ENCODE data around the gene MSX1.
A peak's percentile ranks its signal among the peaks of the same experiment; 100 is the strongest.

Gene MSX1

GRCh38 chr4:4876945-4877661, 17.6 kb downstream of the MSX1 start:
- H3K14ac ChIP-seq (ENCODE audit: low read length), result no peak overlapping the region
- no peak overlapping the region for H3K9ac ChIP-seq (ENCODE audit: low read length)
- H2BK120ac ChIP-seq (ENCODE audit: insufficient read depth, low read length, poor library complexity), result no peak overlapping the region
- H3K23ac ChIP-seq (ENCODE audit: low read length), result no peak overlapping the region
- H2AFZ ChIP-seq (ENCODE audit: insufficient read depth, low read length, poor library complexity), result no peak overlapping the region
- H3K4ac ChIP-seq (ENCODE audit: low read depth, low read length), result no peak overlapping the region
- WGBS (ENCODE audit: extremely low coverage, insufficient coverage, insufficient read length), result no CpG with 5 or more reads among the region's 12 CpGs
- no peaks in the 10 kb centered on the region for H3K9me3 ChIP-seq (ENCODE audit: insufficient read depth, low read depth, low read length)
- peaks cover 18% of the 10 kb centered on the region for H3K27me3 ChIP-seq (ENCODE audit: insufficient read depth, low read length)
- H3K36me3 ChIP-seq (ENCODE audit: control insufficient read depth in 1 of 2, insufficient read depth in 2 of 2, low read length in 2 of 2), result no peaks in the 10 kb centered on the region
- no peak overlapping the region for H4K8ac ChIP-seq (ENCODE audit: low read depth, low read length)
- H3K27ac ChIP-seq (ENCODE audit: low read depth, low read length), result no peak overlapping the region
- H2BK5ac ChIP-seq (ENCODE audit: low read depth, low read length, poor library complexity), result no peak overlapping the region
- no peak overlapping the region for H2BK12ac ChIP-seq (ENCODE audit: low read length)
- H3K18ac ChIP-seq (ENCODE audit: low read length), result no peak overlapping the region
- no peak overlapping the region for H2AK5ac ChIP-seq (ENCODE audit: low read length)
- H3K79me1 ChIP-seq (ENCODE audit: low read length), result no peaks in the 10 kb centered on the region
- H3K4me3 ChIP-seq (ENCODE audit: low read depth, low read length), result no peak overlapping the region
- DNase-seq, result no peak
- no peak overlapping the region for H4K12ac ChIP-seq (ENCODE audit: low read depth, low read length)
- H3K4me2 ChIP-seq (ENCODE audit: low read length), result no peak overlapping the region
- peaks cover 0 to 3% of the 10 kb centered on the region in 2 experiments for H3K4me1 ChIP-seq (ENCODE audit: control insufficient read depth in 1 of 2, insufficient read depth in 2 of 2, low read length in 2 of 2)
- no peaks in the 10 kb centered on the region for H3K79me2 ChIP-seq (ENCODE audit: control insufficient read depth, insufficient read depth, low read length, poor library complexity)
- H4K91ac ChIP-seq (ENCODE audit: low read depth, low read length), result no peak overlapping the region

GRCh38 chr4:4880492-4880891, 21.0 kb downstream of the MSX1 start:
- H3K9ac ChIP-seq (ENCODE audit: low read length), result no peak overlapping the region
- DNase-seq, result peak in 1 of 2 donors; percentile 10
- H3K4me2 ChIP-seq (ENCODE audit: low read length), result no peak overlapping the region
- H3K4me3 ChIP-seq (ENCODE audit: low read depth, low read length), result no peak overlapping the region
- no peaks in the 10 kb centered on the region for H3K79me2 ChIP-seq (ENCODE audit: control insufficient read depth, insufficient read depth, low read length, poor library complexity)
- H3K36me3 ChIP-seq (ENCODE audit: control insufficient read depth in 1 of 2, insufficient read depth in 2 of 2, low read length in 2 of 2), result no peaks in the 10 kb centered on the region
- no peak overlapping the region for H3K27ac ChIP-seq (ENCODE audit: low read depth, low read length)
- no peaks in the 10 kb centered on the region for H3K79me1 ChIP-seq (ENCODE audit: low read length)
- peaks cover 1% of the 10 kb centered on the region for H3K9me3 ChIP-seq (ENCODE audit: insufficient read depth, low read depth, low read length)
- H3K14ac ChIP-seq (ENCODE audit: low read length), result no peak overlapping the region
- H2AFZ ChIP-seq (ENCODE audit: insufficient read depth, low read length, poor library complexity), result no peak overlapping the region
- no peak overlapping the region for H2BK12ac ChIP-seq (ENCODE audit: low read length)
- H4K91ac ChIP-seq (ENCODE audit: low read depth, low read length), result no peak overlapping the region
- H4K12ac ChIP-seq (ENCODE audit: low read depth, low read length), result no peak overlapping the region
- no peaks in the 10 kb centered on the region for H3K27me3 ChIP-seq (ENCODE audit: insufficient read depth, low read length)
- no CpG with 5 or more reads among the region's 2 CpGs for WGBS (ENCODE audit: extremely low coverage, insufficient coverage, insufficient read length)
- no peak overlapping the region for H3K23ac ChIP-seq (ENCODE audit: low read length)
- H3K18ac ChIP-seq (ENCODE audit: low read length), result no peak overlapping the region
- H2AK5ac ChIP-seq (ENCODE audit: low read length), result no peak overlapping the region
- H3K4me1 ChIP-seq (ENCODE audit: control insufficient read depth in 1 of 2, insufficient read depth in 2 of 2, low read length in 2 of 2), result no peaks in the 10 kb centered on the region
- no peak overlapping the region for H2BK120ac ChIP-seq (ENCODE audit: insufficient read depth, low read length, poor library complexity)
- H2BK5ac ChIP-seq (ENCODE audit: low read depth, low read length, poor library complexity), result no peak overlapping the region
- no peak overlapping the region for H3K4ac ChIP-seq (ENCODE audit: low read depth, low read length)
- no peak overlapping the region for H4K8ac ChIP-seq (ENCODE audit: low read depth, low read length)

- Histone ChIP-seq H3K4me2 (ENCODE audit: low read length) (no peak overlapping the region), H2AFZ (ENCODE audit: insufficient read depth, low read length, poor library complexity) (no peak overlapping the region), H2BK120ac (ENCODE audit: insufficient read depth, low read length, poor library complexity) (no peak overlapping the region), H3K4me1 (ENCODE audit: control insufficient read depth in 1 of 2, insufficient read depth in 2 of 2, low read length in 2 of 2) (no peaks in the 10 kb centered on the region), H3K18ac (ENCODE audit: low read length) (no peak overlapping the region), H3K9ac (ENCODE audit: low read length) (no peak overlapping the region), H3K4ac (ENCODE audit: low read depth, low read length) (no peak overlapping the region), H4K8ac (ENCODE audit: low read depth, low read length) (no peak overlapping the region), H2AK5ac (ENCODE audit: low read length) (no peak overlapping the region), H3K23ac (ENCODE audit: low read length) (no peak overlapping the region), H3K79me2 (ENCODE audit: control insufficient read depth, insufficient read depth, low read length, poor library complexity) (no peaks in the 10 kb centered on the region), H4K12ac (ENCODE audit: low read depth, low read length) (no peak overlapping the region), H4K91ac (ENCODE audit: low read depth, low read length) (no peak overlapping the region), H3K27me3 (ENCODE audit: insufficient read depth, low read length) (no peaks in the 10 kb centered on the region), H2BK5ac (ENCODE audit: low read depth, low read length, poor library complexity) (no peak overlapping the region), H3K79me1 (ENCODE audit: low read length) (no peaks in the 10 kb centered on the region), H2BK12ac (ENCODE audit: low read length) (no peak overlapping the region), H3K14ac (ENCODE audit: low read length) (no peak overlapping the region), H3K4me3 (ENCODE audit: low read depth, low read length) (no peak overlapping the region), H3K27ac (ENCODE audit: low read depth, low read length) (no peak overlapping the region), H3K9me3 (ENCODE audit: insufficient read depth, low read depth, low read length) (peaks cover 1% of the 10 kb centered on the region), H3K36me3 (ENCODE audit: control insufficient read depth in 1 of 2, insufficient read depth in 2 of 2, low read length in 2 of 2) (no peaks in the 10 kb centered on the region)
- WGBS (ENCODE audit: extremely low coverage, insufficient coverage, insufficient read length), result no CpG with 5 or more reads among the region's 2 CpGs
- DNase-seq, result no peak
Observed at GRCh38 chr4:4881432-4881831, 22.0 kb downstream of the MSX1 start.

- no peak overlapping the region for H4K12ac ChIP-seq (ENCODE audit: low read depth, low read length)
- H4K91ac ChIP-seq (ENCODE audit: low read depth, low read length), result no peak overlapping the region
- H3K18ac ChIP-seq (ENCODE audit: low read length), result no peak overlapping the region
- H3K4ac ChIP-seq (ENCODE audit: low read depth, low read length), result no peak overlapping the region
- H2BK12ac ChIP-seq (ENCODE audit: low read length), result no peak overlapping the region
- DNase-seq, result no peak
- no peak overlapping the region for H3K9ac ChIP-seq (ENCODE audit: low read length)
- H3K27me3 ChIP-seq (ENCODE audit: insufficient read depth, low read length), result peaks cover 4% of the 10 kb centered on the region
- H3K4me3 ChIP-seq (ENCODE audit: low read depth, low read length), result no peak overlapping the region
- peaks cover 3% of the 10 kb centered on the region for H3K9me3 ChIP-seq (ENCODE audit: insufficient read depth, low read depth, low read length)
- no CpG with 5 or more reads among the region's 4 CpGs for WGBS (ENCODE audit: extremely low coverage, insufficient coverage, insufficient read length)
- no peak overlapping the region for H3K23ac ChIP-seq (ENCODE audit: low read length)
- no peaks in the 10 kb centered on the region for H3K4me1 ChIP-seq (ENCODE audit: control insufficient read depth in 1 of 2, insufficient read depth in 2 of 2, low read length in 2 of 2)
- H3K4me2 ChIP-seq (ENCODE audit: low read length), result no peak overlapping the region
- H2BK5ac ChIP-seq (ENCODE audit: low read depth, low read length, poor library complexity), result no peak overlapping the region
- H3K36me3 ChIP-seq (ENCODE audit: control insufficient read depth in 1 of 2, insufficient read depth in 2 of 2, low read length in 2 of 2), result no peaks in the 10 kb centered on the region
- H3K14ac ChIP-seq (ENCODE audit: low read length), result no peak overlapping the region
- no peak overlapping the region for H2AFZ ChIP-seq (ENCODE audit: insufficient read depth, low read length, poor library complexity)
- no peak overlapping the region for H2AK5ac ChIP-seq (ENCODE audit: low read length)
- H4K8ac ChIP-seq (ENCODE audit: low read depth, low read length), result no peak overlapping the region
- no peaks in the 10 kb centered on the region for H3K79me2 ChIP-seq (ENCODE audit: control insufficient read depth, insufficient read depth, low read length, poor library complexity)
- H2BK120ac ChIP-seq (ENCODE audit: insufficient read depth, low read length, poor library complexity), result no peak overlapping the region
- no peak overlapping the region for H3K27ac ChIP-seq (ENCODE audit: low read depth, low read length)
- no peaks in the 10 kb centered on the region for H3K79me1 ChIP-seq (ENCODE audit: low read length)
Observed at GRCh38 chr4:4884611-4885010, 25.1 kb downstream of the MSX1 start.
